Naive thymus-derived CD8-positive, alpha-beta T cell (primary cell): ENCODE measurements around the gene PKD1L1. TPM values are rescaled to one million over a fixed set of nuclear protein-coding genes. Genes with fewer than 3 reads are reported as not detected.
A peak's percentile ranks its signal among the peaks of the same experiment; 100 is the strongest.
"Not testable (repeated sequence)": the region's sequence is repeated elsewhere in the genome, so short reads cannot be mapped to it uniquely, and the experiment has no call there.

Experiments
- ATAC-seq, 2 donors: fragments of 150-1000 bp; cut with Tn5 transposase in 1 of 2; sonication (Bioruptor Pico), chemical (Tn5 transposase) in 1 of 2; 1 replicate in 1 of 2; 2 replicates in 1 of 2; pipeline ENCODE4 v1.10.0; 2021; ENCODE audit warnings: mild to moderate bottlenecking in 2 of 2, moderate library complexity in 2 of 2
- POLR2A ChIA-PET: fragments of 350-600 bp; sonication (Branson Sonifier 250); formaldehyde crosslinking; loops from one replicate; lab custom pipeline; 2021; ENCODE audit warnings: antibody characterized with exemption; lab: Charles Lee
- DNase-seq, 10 donors: peaks; one replicate each; pipeline versions ENCODE4 v3.0.0 to v3.0.0-alpha.2; 2020 to 2022
- H3K27ac Mint-ChIP-seq, 10 donors: one replicate each; pipeline ENCODE4 v1.8.0; 2020 to 2022; ENCODE audit warnings: mild to moderate bottlenecking in 10 of 10, mixed read lengths in 10 of 10, moderate library complexity in 4 of 10, inconsistent platforms in 1 of 10
- H3K27me3 Mint-ChIP-seq, 5 donors: one replicate each; pipeline ENCODE4 v1.8.0; 2021 to 2022; ENCODE audit warnings: mixed read lengths in 5 of 5
- H3K36me3 Mint-ChIP-seq, 3 donors: one replicate each; pipeline ENCODE4 v1.8.0; 2020 to 2022; ENCODE audit warnings: mixed read lengths in 3 of 3, mild to moderate bottlenecking in 2 of 3, inconsistent platforms in 1 of 3
- H3K4me1 Mint-ChIP-seq, 4 donors: one replicate each; pipeline ENCODE4 v1.8.0; 2021 to 2022; ENCODE audit warnings: mixed read lengths in 4 of 4
- H3K4me3 Mint-ChIP-seq, 10 donors: one replicate each; pipeline ENCODE4 v1.8.0; 2020 to 2022; ENCODE audit warnings: mild to moderate bottlenecking in 10 of 10, mixed read lengths in 10 of 10, moderate library complexity in 6 of 10, inconsistent platforms in 1 of 10
- H3K9me3 Mint-ChIP-seq, 9 donors: one replicate each; pipeline ENCODE4 v1.8.0; 2020 to 2022; ENCODE audit warnings: mixed read lengths in 9 of 9, mild to moderate bottlenecking in 3 of 9, inconsistent platforms in 1 of 9, moderate library complexity in 1 of 9
- polyA plus RNA-seq, 3 donors: library from polyadenylated mRNA; unstranded; fragments of 300-500 nt; fragmentation: Illumina TruSeq; gene quantifications; one replicate each; pipeline ENCODE4 v1.2.3, GENCODE V29; 2021
- total RNA-seq, 8 experiments: library from RNA in 2 of 8; stranded (reverse) in 2 of 8; gene quantifications; one replicate each; pipeline ENCODE4 v1.2.3 and lab custom pipeline; 2021 to 2026

Gene PKD1L1, protein sequence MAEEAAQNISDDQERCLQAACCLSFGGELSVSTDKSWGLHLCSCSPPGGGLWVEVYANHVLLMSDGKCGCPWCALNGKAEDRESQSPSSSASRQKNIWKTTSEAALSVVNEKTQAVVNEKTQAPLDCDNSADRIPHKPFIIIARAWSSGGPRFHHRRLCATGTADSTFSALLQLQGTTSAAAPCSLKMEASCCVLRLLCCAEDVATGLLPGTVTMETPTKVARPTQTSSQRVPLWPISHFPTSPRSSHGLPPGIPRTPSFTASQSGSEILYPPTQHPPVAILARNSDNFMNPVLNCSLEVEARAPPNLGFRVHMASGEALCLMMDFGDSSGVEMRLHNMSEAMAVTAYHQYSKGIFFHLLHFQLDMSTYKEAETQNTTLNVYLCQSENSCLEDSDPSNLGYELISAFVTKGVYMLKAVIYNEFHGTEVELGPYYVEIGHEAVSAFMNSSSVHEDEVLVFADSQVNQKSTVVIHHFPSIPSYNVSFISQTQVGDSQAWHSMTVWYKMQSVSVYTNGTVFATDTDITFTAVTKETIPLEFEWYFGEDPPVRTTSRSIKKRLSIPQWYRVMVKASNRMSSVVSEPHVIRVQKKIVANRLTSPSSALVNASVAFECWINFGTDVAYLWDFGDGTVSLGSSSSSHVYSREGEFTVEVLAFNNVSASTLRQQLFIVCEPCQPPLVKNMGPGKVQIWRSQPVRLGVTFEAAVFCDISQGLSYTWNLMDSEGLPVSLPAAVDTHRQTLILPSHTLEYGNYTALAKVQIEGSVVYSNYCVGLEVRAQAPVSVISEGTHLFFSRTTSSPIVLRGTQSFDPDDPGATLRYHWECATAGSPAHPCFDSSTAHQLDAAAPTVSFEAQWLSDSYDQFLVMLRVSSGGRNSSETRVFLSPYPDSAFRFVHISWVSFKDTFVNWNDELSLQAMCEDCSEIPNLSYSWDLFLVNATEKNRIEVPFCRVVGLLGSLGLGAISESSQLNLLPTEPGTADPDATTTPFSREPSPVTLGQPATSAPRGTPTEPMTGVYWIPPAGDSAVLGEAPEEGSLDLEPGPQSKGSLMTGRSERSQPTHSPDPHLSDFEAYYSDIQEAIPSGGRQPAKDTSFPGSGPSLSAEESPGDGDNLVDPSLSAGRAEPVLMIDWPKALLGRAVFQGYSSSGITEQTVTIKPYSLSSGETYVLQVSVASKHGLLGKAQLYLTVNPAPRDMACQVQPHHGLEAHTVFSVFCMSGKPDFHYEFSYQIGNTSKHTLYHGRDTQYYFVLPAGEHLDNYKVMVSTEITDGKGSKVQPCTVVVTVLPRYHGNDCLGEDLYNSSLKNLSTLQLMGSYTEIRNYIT (N-terminal part only)
- total RNA-seq (under 1 TPM; 0.66 to 0.78 TPM), polyA plus RNA-seq (under 1 TPM in 2 of 3 donors, not detected in 1; 0.07 to 0.08 TPM), total RNA-seq (lab: John Stamatoyannopoulos, UW) (1.3 to 4.1 (median 3.2) reads per million in 6 experiments)

DNA sequence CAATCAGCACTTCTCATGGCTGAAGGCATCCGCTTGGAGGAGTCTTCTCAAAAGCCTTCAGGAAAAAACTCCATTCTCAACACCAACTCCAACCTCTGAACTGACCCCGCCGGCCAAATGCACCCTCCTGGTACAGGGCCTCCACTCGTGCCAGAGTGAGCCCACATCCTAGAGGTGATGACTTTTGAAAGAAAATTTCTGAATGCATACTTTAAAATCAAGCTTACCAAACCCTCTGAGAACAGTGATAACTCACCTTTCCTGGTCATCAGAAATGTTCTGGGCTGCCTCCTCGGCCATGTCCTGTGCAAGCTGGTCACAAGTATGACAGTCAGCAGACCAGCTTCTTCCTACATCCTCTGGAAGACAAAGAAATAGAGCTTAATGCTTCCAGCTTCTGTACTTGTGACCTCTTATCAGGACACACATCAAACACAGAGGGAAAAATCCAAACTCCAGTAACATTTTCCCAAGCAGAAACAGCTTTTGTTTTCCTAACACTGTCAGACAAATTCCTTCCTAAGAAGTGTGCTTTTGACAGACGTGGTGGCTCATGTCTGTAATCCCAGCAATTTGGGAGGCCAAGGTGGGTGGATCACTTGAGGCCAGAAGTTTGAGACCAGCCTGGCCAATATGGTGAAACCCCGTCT, at the start of gene PKD1L1:
PKD1L1 (minus strand) TSS at position 326 of the 650 bp plus-strand sequence; CDS start at position 300, 26 bp downstream.
- Mint-ChIP-seq H3K27ac (peak within 1 kb of the TSS in 1 of 10 donors; percentile 55), H3K4me1 (peaks cover 0 to 6% (median 0%) of the 10 kb centered on the region in 4 donors), H3K9me3 (no peaks in the 10 kb centered on the region), H3K4me3 (no peak within 1 kb of the TSS), H3K36me3 (no peaks in the 10 kb centered on the region), H3K27me3 (peaks cover 0 to 4% (median 0%) of the 10 kb centered on the region in 5 donors)
- ATAC-seq (no peak), DNase-seq (no peak)
- POLR2A ChIA-PET = no interaction called here

DNA sequence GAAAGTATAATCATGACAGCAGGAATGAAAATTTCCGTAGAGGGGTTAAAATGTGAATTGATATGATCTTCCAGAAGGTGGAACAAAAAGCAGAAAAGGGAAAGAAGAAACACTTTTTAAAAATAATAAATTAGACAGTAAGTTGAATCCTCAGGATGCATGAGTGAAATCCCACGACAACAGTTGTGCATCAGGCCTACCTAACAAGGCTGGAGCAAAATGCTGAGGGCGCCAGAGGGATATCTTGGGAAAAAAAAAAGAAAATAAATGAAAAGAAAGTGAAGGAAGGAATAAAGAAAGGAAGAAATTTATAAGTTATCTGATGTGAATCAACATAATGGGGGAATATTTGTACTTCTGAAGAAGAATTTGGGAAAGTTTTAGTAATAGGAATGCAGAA, 44.2 kb upstream of the PKD1L1 start:
- Mint-ChIP-seq H3K4me1 (peaks cover 18 to 20% (median 20%) of the 10 kb centered on the region in 4 donors), H3K4me3 (peak overlapping the region; percentile 91 to 98 (median 94)), H3K9me3 (peaks cover 0 to 13% (median 0%) of the 10 kb centered on the region in 9 donors), H3K27me3 (no peaks in the 10 kb centered on the region), H3K27ac (peak overlapping the region; percentile 93 to 98 (median 95)), H3K36me3 (no peaks in the 10 kb centered on the region)
- ATAC-seq = no peak
- no peak for DNase-seq
- POLR2A ChIA-PET = interaction anchor here (0.6 to 3.1 kb wide), 10 partner anchors 12 to 120 kb away, joined by 4 to 54 read pairs (median 8); partner anchors contain the start of genes HUS1 and UPP1

DNA sequence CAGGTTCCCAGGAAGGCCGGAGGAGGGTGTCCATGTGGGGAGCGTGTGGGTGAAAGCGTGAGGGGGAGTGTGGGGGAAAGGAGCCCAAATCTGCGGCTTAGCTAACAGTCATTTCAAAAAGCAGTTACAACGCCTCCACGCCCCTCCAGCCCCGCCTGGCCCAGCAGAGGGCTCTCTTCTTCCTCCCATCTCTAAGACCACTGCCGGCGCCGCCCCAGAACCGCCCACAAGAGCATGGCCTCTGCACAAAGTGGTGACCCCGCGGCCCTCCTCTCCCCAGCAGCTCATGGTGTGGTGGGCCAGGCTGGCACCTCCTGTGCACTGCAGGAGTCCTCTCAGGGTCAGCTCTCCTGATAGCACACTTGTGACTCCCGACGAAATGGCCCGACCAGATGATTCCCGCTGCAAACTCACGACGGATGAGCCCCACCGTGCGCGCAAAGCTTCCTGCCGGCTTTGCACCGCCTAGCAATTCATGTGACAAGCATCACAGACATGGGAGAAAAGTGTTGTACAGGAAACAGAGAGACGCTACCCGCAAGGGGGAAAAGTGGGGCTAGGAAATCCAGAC, 43.6 kb upstream of the PKD1L1 start:
- Mint-ChIP-seq H3K27ac (peak overlapping the region; percentile 93 to 98 (median 95)), H3K4me3 (peak overlapping the region; percentile 91 to 98 (median 94)), H3K9me3 (peaks cover 0 to 13% (median 0%) of the 10 kb centered on the region in 9 donors), H3K4me1 (peaks cover 18 to 20% (median 20%) of the 10 kb centered on the region in 4 donors), H3K36me3 (no peaks in the 10 kb centered on the region), H3K27me3 (no peaks in the 10 kb centered on the region)
- DNase-seq (peak; percentile 69 to 93 (median 82)), ATAC-seq (peak; percentile 94 to 98)
- POLR2A ChIA-PET = interaction anchor here (0.6 to 3.1 kb wide), 10 partner anchors 12 to 121 kb away, joined by 4 to 54 read pairs (median 8); partner anchors contain the start of genes HUS1 and UPP1

GRCh38 chr7:47991270-47991669, 43.0 kb upstream of the PKD1L1 start:
- Mint-ChIP-seq H3K36me3 (no peaks in the 10 kb centered on the region), H3K4me3 (peak overlapping the region; percentile 91 to 98 (median 94)), H3K9me3 (peaks cover 0 to 13% (median 0%) of the 10 kb centered on the region in 9 donors), H3K27ac (peak overlapping the region; percentile 93 to 98 (median 95)), H3K27me3 (no peaks in the 10 kb centered on the region), H3K4me1 (peaks cover 18 to 20% (median 20%) of the 10 kb centered on the region in 4 donors)
- ATAC-seq = no peak
- POLR2A ChIA-PET = interaction anchor here (0.5 to 3.1 kb wide), 11 partner anchors 11 to 1979 kb away, joined by 3 to 54 read pairs (median 5); partner anchors contain the start of genes HUS1 and UPP1
- no peak for DNase-seq

GRCh38 chr7:47990592-47990991, 42.3 kb upstream of the PKD1L1 start:
- Mint-ChIP-seq H3K27me3 (no peaks in the 10 kb centered on the region), H3K4me3 (peak overlapping the region in 3 of 10 donors; percentile 12 to 50 (median 46)), H3K9me3 (peaks cover 0 to 13% (median 0%) of the 10 kb centered on the region in 9 donors), H3K27ac (peak overlapping the region in 7 of 10 donors; percentile 51 to 94 (median 78)), H3K4me1 (peaks cover 18 to 20% (median 20%) of the 10 kb centered on the region in 4 donors), H3K36me3 (no peaks in the 10 kb centered on the region)
- ATAC-seq (no peak), DNase-seq (no peak)
- POLR2A ChIA-PET = interaction anchor here (0.5 to 3.1 kb wide), 6 partner anchors 10 to 1980 kb away, joined by 3 to 54 read pairs (median 8); partner anchors contain the start of genes HUS1 and UPP1

- H3K4me3 Mint-ChIP-seq, DNase-seq, H3K27me3 Mint-ChIP-seq, ATAC-seq, POLR2A ChIA-PET, H3K9me3 Mint-ChIP-seq, H3K36me3 Mint-ChIP-seq: not testable (repeated sequence)
- Mint-ChIP-seq H3K27ac (peak overlapping the region in 5 of 10 donors; percentile 6 to 84 (median 44)), H3K4me1 (peaks cover 18 to 20% (median 20%) of the 10 kb centered on the region in 4 donors)
Observed at GRCh38 chr7:47989607-47990400, 41.5 kb upstream of the PKD1L1 start.

- Mint-ChIP-seq H3K27me3 (no peaks in the 10 kb centered on the region), H3K4me1 (peaks cover 18 to 20% (median 20%) of the 10 kb centered on the region in 4 donors), H3K27ac (peak overlapping the region in 4 of 10 donors; percentile 7 to 73 (median 50)), H3K9me3 (no peaks in the 10 kb centered on the region), H3K4me3 (no peak overlapping the region), H3K36me3 (no peaks in the 10 kb centered on the region)
- DNase-seq (no peak), ATAC-seq (no peak)
- POLR2A ChIA-PET = no interaction called here
Observed at GRCh38 chr7:47988496-47989386, 40.5 kb upstream of the PKD1L1 start.

DNA sequence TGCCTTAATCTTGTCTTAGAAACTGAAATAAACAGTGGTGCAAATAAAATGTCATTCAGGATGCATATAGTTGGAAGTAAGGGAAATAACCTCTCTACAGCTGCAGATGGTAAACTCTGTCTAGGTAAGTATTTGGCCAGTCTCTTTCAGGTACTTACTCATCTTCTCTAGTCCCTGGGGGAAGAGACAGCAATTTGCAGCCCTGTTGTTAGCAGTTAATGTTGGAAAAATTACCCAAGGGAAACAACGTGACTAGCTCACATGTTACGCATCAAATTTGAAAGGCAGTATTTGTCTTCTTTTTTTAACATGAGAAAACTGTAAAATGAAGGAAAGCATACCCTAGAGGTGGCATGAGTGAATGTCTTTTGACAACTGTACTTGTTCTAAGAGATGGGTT, 34.3 kb upstream of the PKD1L1 start:
- POLR2A ChIA-PET = no interaction called here
- no peaks in the 10 kb centered on the region for H3K9me3 Mint-ChIP-seq
- H3K27ac Mint-ChIP-seq = no peak overlapping the region
- DNase-seq (no peak), ATAC-seq (no peak)
- H3K27me3 Mint-ChIP-seq = peaks cover 0 to 2% (median 0%) of the 10 kb centered on the region in 5 donors
- H3K36me3 Mint-ChIP-seq = peaks cover 2 to 12% (median 5%) of the 10 kb centered on the region in 3 donors
- peaks cover 10 to 18% (median 18%) of the 10 kb centered on the region in 4 donors for H3K4me1 Mint-ChIP-seq
- H3K4me3 Mint-ChIP-seq = no peak overlapping the region

- Mint-ChIP-seq H3K4me1 (peaks cover 13 to 29% (median 26%) of the 10 kb centered on the region in 4 donors), H3K4me3 (peak overlapping the region in 1 of 10 donors; percentile 60), H3K27ac (peak overlapping the region in 3 of 10 donors; percentile 27 to 44 (median 29)), H3K36me3 (peaks cover 5 to 30% (median 5%) of the 10 kb centered on the region in 3 donors)
- not testable (repeated sequence) for H3K9me3 Mint-ChIP-seq, H3K27me3 Mint-ChIP-seq, ATAC-seq, DNase-seq
- POLR2A ChIA-PET = interaction anchor here (1.3 to 1.8 kb wide), 2 partner anchors 11 to 108 kb away, joined by 8 to 11 read pairs; partner anchors contain the start of gene UPP1
Observed at GRCh38 chr7:47980648-47981047, 32.4 kb upstream of the PKD1L1 start.
